SK-N-SH (cell line): ENCODE data around the gene CDH13. TPM values are rescaled to one million over a fixed set of nuclear protein-coding genes. Genes with fewer than 3 reads are reported as not detected.

Experiments
- CTCF ChIA-PET: fragments of 300-600, 350-600 bp; formaldehyde crosslinking; extraction: SDS; loops from one replicate; lab custom pipeline; 2021; lab: Yijun Ruan, JAX
- POLR2A ChIA-PET: fragments of 350-600 bp; sonication (Branson Sonifier 250); formaldehyde crosslinking; extraction: SDS; loops from one replicate; lab custom pipeline; 2020; ENCODE audit warnings: antibody characterized with exemption, inconsistent platforms; lab: Yijun Ruan, JAX
- DNase-seq: peaks from one replicate; pipeline ENCODE4 v3.0.0; 2012
- H2AFZ ChIP-seq: fragments of 200-600 bp; sonication (generic); 2 replicates; pipeline ENCODE4 v1.8.1; 2016; ENCODE audit warnings: antibody characterized with exemption, mild to moderate bottlenecking, low read depth
- H3F3A ChIP-seq: fragments of 200-600 bp; sonication (generic); replicated peaks from 2 replicates; pipeline ENCODE3; 2016; ENCODE audit warnings: antibody characterized with exemption, mild to moderate bottlenecking; ENCODE audit not compliant: insufficient read depth
- H3K27ac ChIP-seq, 2 experiments: fragments of 200-500 bp in 1 of 2; fragments of 200-600 bp in 1 of 2; sonication (Bioruptor generic) in 1 of 2; sonication (generic), shearing (Covaris generic) in 1 of 2; 2 replicates each; pipeline versions ENCODE4 v1.5.1 to v1.6.1; 2014 to 2016; ENCODE audit warnings: low read depth in 2 of 2, inconsistent platforms in 1 of 2, low read length in 1 of 2, mild to moderate bottlenecking in 1 of 2, mixed read lengths in 1 of 2
- H3K27me3 ChIP-seq: fragments of 200-600 bp; sonication (generic), shearing (Covaris generic); 2 replicates; pipeline ENCODE4 v1.6.1; 2016; ENCODE audit warnings: mixed run types; ENCODE audit not compliant: insufficient read depth
- H3K36me3 ChIP-seq, 2 experiments: fragments of 200-500 bp in 1 of 2; fragments of 200-600 bp in 1 of 2; sonication (Bioruptor generic) in 1 of 2; sonication (generic) in 1 of 2; replicated peaks in 1 of 2; 2 replicates each; pipeline versions ENCODE3 to v1.5.1; 2014 to 2016; ENCODE audit warnings: low read length in 1 of 2, mild to moderate bottlenecking in 1 of 2; ENCODE audit not compliant: insufficient read depth in 2 of 2, control insufficient read depth in 1 of 2
- H3K4me1 ChIP-seq, 2 experiments: fragments of 200-500 bp in 1 of 2; fragments of 200-600 bp in 1 of 2; sonication (Bioruptor generic) in 1 of 2; sonication (generic), shearing (Covaris generic) in 1 of 2; 2 replicates each; pipeline versions ENCODE4 v1.5.1 to v1.6.1; 2014 to 2016; ENCODE audit warnings: low read depth in 1 of 2, low read length in 1 of 2, mixed run types in 1 of 2; ENCODE audit not compliant: insufficient read depth in 2 of 2, control insufficient read depth in 1 of 2
- H3K4me2 ChIP-seq: fragments of 200-600 bp; sonication (generic), shearing (Covaris generic); 2 replicates; pipeline ENCODE4 v1.6.1; 2017; ENCODE audit warnings: mixed run types
- H3K4me3 ChIP-seq, 2 experiments: fragments of 200-500 bp in 1 of 2; fragments of 200-600 bp in 1 of 2; sonication (Bioruptor generic) in 1 of 2; sonication (generic), shearing (Covaris generic) in 1 of 2; 2 replicates each; pipeline versions ENCODE4 v1.5.1 to v1.8.1; 2014 to 2016; ENCODE audit warnings: low read depth in 2 of 2, inconsistent platforms in 1 of 2, low read length in 1 of 2, mild to moderate bottlenecking in 1 of 2, mixed read lengths in 1 of 2, moderate library complexity in 1 of 2
- H3K79me2 ChIP-seq: fragments of 200-600 bp; sonication (generic); 2 replicates; pipeline ENCODE4 v1.8.1; 2017; ENCODE audit warnings: mild to moderate bottlenecking; ENCODE audit not compliant: insufficient read depth
- H3K9ac ChIP-seq: fragments of 200-600 bp; sonication (generic); 2 replicates; pipeline ENCODE4 v1.6.1; 2017; ENCODE audit warnings: mixed run types
- H3K9me2 ChIP-seq: fragments of 200-600 bp; sonication (generic); 2 replicates; pipeline ENCODE4 v1.6.1; 2017; ENCODE audit warnings: mixed run types
- H3K9me3 ChIP-seq: fragments of 200-600 bp; sonication (generic); 2 replicates; pipeline ENCODE4 v1.6.1; 2017; ENCODE audit warnings: mixed run types, mild to moderate bottlenecking, moderate library complexity
- H4K20me1 ChIP-seq: fragments of 200-600 bp; sonication (generic); 2 replicates; pipeline ENCODE4 v1.6.1; 2017; ENCODE audit warnings: mild to moderate bottlenecking, mixed run types; ENCODE audit not compliant: insufficient read depth
- ELF1 ChIP-seq: IDR thresholded peaks from 2 replicates; pipeline ENCODE4 v1.4.0; 2012
- FOSL2 ChIP-seq: IDR thresholded peaks from 2 replicates; pipeline ENCODE4 v1.4.0; 2012; ENCODE audit warnings: low read depth, mild to moderate bottlenecking, moderate library complexity, borderline replicate concordance
- FOXJ3 ChIP-seq: sonication (generic); formaldehyde crosslinking; IDR thresholded peaks from 2 replicates; pipeline ENCODE4 v1.5.1; 2020; ENCODE audit warnings: mild to moderate bottlenecking, missing genetic modification reagents
- GABPA ChIP-seq: IDR thresholded peaks from 2 replicates; pipeline ENCODE4 v1.4.0; 2012; ENCODE audit warnings: low read depth, mild to moderate bottlenecking
- GATA2 ChIP-seq: sonication (generic); formaldehyde crosslinking; IDR thresholded peaks from 2 replicates; pipeline ENCODE4 v1.5.0; 2020; ENCODE audit warnings: mild to moderate bottlenecking, missing genetic modification reagents
- NFIC ChIP-seq: IDR thresholded peaks from 2 replicates; pipeline ENCODE4 v1.4.0; 2012; ENCODE audit warnings: borderline replicate concordance
- RCOR1 ChIP-seq: fragments of 150-350 bp; IDR thresholded peaks from 2 replicates; pipeline ENCODE4 v1.6.1; 2017; ENCODE audit warnings: antibody characterized with exemption, low read length
- RFX5 ChIP-seq: IDR thresholded peaks from 2 replicates; pipeline ENCODE4 v1.6.1; 2012; ENCODE audit warnings: mild to moderate bottlenecking, improper control_type of control experiment, low read length
- TAF1 ChIP-seq: IDR thresholded peaks from 2 replicates; pipeline ENCODE4 v1.6.1; 2012; ENCODE audit warnings: low read depth, mild to moderate bottlenecking, low read length, moderate library complexity, borderline replicate concordance
- TEAD4 ChIP-seq: IDR thresholded peaks from 2 replicates; pipeline ENCODE4 v1.4.0; 2012; ENCODE audit warnings: mild to moderate bottlenecking, borderline replicate concordance; ENCODE audit not compliant: insufficient read depth
- WGBS: methylation state at CpG from one replicate; pipeline ENCODE4 v1.1.6; 2017; ENCODE audit warnings: low lambda C conversion rate; 5-methylcytosine and 5-hydroxymethylcytosine counted together
- polyA plus RNA-seq, 3 experiments: library from polyadenylated mRNA; depleted of rRNA; stranded (reverse); fragments of >200 nt; gene quantifications; 2 replicates each; pipeline ENCODE4 v1.2.3, GENCODE V29; 2012
- TF ChIP-seq, protein P1 (sequence below): IDR thresholded peaks from 2 replicates; pipeline ENCODE4 v1.4.0; 2012; ENCODE audit warnings: low read depth
- TF ChIP-seq, protein P2 (sequence below): fragments of 200-600 bp; sonication (generic); IDR thresholded peaks from 2 replicates; pipeline ENCODE4 v1.6.1; 2017; ENCODE audit warnings: antibody characterized with exemption, mild to moderate bottlenecking, moderate library complexity
- TF ChIP-seq, protein P3 (sequence below): IDR thresholded peaks from 2 replicates; pipeline ENCODE4; 2012
- TF ChIP-seq, protein P4 (sequence below): IDR thresholded peaks from 2 replicates; pipeline ENCODE4 v1.4.0; 2012; ENCODE audit warnings: low read depth, borderline replicate concordance
- TF ChIP-seq, protein P5 (sequence below): IDR thresholded peaks from 2 replicates; pipeline ENCODE4 v1.4.0; 2012; ENCODE audit warnings: low read depth, borderline replicate concordance
- TF ChIP-seq, protein P6 (sequence below): IDR thresholded peaks from 2 replicates; pipeline ENCODE4 v1.6.1; 2012; ENCODE audit warnings: mild to moderate bottlenecking, low read depth, low read length, moderate library complexity

CDH13 gene
- polyA plus RNA-seq, 1 of the 3 experiments (the other 2 are of a cell fraction) = 93.0 TPM

DNA sequence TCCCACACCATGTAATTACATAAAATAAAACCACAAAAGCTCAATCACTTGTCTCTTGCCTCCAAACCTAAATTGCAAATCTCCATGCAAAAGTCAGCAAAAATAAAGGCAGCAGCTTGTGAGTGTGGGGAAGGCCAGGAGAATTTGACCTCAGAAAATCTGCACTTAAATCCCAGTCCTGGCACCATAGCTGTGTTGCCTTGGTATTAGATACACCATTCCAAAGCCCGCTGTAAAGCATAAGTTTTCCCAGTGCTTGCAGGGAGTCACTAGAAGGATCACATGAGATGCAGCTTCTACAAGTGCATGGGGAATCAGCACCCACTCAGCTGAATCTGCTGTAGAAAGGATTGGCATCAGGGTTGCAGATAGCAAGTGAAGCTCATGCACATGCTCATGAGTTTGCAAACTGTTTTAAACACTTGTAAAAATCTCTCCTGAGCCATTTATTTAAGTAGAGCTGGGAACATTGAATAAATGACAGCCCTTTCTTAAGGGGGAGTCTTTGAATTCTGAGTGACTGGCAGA, 686.0 kb downstream of the CDH13 start:
- Histone ChIP-seq H4K20me1 (no peaks in the 10 kb centered on the region), H3K79me2 (no peaks in the 10 kb centered on the region; the same call in 1 of the 2 replicates), H3K4me2 (no peak overlapping the region), H2AFZ (no peak overlapping the region), H3K9ac (no peak overlapping the region), H3K4me1 (no peaks in the 10 kb centered on the region), H3K27me3 (no peaks in the 10 kb centered on the region), H3K4me3 (no peak overlapping the region), H3K27ac (no peak overlapping the region), H3K9me2 (no peaks in the 10 kb centered on the region), H3F3A (no peaks in the 10 kb centered on the region), H3K9me3 (no peaks in the 10 kb centered on the region), H3K36me3 (no peaks in the 10 kb centered on the region)
- POLR2A ChIA-PET = no interaction called here
- CTCF ChIA-PET = interaction anchor here (0.5 kb wide), 1 partner anchor 1050 kb away, joined by 3 read pairs; no protein-coding TSS in a partner anchor
- TF ChIP-seq RCOR1 = no peak
- TF ChIP-seq TAF1 = no peak
- no peak for TF ChIP-seq ELF1
- TF ChIP-seq, protein P1, sequence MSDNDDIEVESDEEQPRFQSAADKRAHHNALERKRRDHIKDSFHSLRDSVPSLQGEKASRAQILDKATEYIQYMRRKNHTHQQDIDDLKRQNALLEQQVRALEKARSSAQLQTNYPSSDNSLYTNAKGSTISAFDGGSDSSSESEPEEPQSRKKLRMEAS = no peak
- TF ChIP-seq RFX5 = no peak
- no peak for TF ChIP-seq FOXJ3 (CRISPR knock-in tag)
- TF ChIP-seq, protein P2, sequence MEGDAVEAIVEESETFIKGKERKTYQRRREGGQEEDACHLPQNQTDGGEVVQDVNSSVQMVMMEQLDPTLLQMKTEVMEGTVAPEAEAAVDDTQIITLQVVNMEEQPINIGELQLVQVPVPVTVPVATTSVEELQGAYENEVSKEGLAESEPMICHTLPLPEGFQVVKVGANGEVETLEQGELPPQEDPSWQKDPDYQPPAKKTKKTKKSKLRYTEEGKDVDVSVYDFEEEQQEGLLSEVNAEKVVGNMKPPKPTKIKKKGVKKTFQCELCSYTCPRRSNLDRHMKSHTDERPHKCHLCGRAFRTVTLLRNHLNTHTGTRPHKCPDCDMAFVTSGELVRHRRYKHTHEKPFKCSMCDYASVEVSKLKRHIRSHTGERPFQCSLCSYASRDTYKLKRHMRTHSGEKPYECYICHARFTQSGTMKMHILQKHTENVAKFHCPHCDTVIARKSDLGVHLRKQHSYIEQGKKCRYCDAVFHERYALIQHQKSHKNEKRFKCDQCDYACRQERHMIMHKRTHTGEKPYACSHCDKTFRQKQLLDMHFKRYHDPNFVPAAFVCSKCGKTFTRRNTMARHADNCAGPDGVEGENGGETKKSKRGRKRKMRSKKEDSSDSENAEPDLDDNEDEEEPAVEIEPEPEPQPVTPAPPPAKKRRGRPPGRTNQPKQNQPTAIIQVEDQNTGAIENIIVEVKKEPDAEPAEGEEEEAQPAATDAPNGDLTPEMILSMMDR = no peak
- TF ChIP-seq, protein P3, sequence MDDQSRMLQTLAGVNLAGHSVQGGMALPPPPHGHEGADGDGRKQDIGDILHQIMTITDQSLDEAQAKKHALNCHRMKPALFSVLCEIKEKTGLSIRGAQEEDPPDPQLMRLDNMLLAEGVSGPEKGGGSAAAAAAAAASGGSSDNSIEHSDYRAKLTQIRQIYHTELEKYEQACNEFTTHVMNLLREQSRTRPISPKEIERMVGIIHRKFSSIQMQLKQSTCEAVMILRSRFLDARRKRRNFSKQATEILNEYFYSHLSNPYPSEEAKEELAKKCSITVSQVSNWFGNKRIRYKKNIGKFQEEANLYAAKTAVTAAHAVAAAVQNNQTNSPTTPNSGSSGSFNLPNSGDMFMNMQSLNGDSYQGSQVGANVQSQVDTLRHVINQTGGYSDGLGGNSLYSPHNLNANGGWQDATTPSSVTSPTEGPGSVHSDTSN = no peak
- no peak for TF ChIP-seq FOSL2
- TF ChIP-seq GABPA = no peak
- TF ChIP-seq, protein P4, sequence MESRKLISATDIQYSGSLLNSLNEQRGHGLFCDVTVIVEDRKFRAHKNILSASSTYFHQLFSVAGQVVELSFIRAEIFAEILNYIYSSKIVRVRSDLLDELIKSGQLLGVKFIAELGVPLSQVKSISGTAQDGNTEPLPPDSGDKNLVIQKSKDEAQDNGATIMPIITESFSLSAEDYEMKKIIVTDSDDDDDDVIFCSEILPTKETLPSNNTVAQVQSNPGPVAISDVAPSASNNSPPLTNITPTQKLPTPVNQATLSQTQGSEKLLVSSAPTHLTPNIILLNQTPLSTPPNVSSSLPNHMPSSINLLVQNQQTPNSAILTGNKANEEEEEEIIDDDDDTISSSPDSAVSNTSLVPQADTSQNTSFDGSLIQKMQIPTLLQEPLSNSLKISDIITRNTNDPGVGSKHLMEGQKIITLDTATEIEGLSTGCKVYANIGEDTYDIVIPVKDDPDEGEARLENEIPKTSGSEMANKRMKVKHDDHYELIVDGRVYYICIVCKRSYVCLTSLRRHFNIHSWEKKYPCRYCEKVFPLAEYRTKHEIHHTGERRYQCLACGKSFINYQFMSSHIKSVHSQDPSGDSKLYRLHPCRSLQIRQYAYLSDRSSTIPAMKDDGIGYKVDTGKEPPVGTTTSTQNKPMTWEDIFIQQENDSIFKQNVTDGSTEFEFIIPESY = no peak
- TF ChIP-seq, protein P5, sequence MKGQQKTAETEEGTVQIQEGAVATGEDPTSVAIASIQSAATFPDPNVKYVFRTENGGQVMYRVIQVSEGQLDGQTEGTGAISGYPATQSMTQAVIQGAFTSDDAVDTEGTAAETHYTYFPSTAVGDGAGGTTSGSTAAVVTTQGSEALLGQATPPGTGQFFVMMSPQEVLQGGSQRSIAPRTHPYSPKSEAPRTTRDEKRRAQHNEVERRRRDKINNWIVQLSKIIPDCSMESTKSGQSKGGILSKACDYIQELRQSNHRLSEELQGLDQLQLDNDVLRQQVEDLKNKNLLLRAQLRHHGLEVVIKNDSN = no peak
- TF ChIP-seq TEAD4 = no peak
- TF ChIP-seq, protein P6, sequence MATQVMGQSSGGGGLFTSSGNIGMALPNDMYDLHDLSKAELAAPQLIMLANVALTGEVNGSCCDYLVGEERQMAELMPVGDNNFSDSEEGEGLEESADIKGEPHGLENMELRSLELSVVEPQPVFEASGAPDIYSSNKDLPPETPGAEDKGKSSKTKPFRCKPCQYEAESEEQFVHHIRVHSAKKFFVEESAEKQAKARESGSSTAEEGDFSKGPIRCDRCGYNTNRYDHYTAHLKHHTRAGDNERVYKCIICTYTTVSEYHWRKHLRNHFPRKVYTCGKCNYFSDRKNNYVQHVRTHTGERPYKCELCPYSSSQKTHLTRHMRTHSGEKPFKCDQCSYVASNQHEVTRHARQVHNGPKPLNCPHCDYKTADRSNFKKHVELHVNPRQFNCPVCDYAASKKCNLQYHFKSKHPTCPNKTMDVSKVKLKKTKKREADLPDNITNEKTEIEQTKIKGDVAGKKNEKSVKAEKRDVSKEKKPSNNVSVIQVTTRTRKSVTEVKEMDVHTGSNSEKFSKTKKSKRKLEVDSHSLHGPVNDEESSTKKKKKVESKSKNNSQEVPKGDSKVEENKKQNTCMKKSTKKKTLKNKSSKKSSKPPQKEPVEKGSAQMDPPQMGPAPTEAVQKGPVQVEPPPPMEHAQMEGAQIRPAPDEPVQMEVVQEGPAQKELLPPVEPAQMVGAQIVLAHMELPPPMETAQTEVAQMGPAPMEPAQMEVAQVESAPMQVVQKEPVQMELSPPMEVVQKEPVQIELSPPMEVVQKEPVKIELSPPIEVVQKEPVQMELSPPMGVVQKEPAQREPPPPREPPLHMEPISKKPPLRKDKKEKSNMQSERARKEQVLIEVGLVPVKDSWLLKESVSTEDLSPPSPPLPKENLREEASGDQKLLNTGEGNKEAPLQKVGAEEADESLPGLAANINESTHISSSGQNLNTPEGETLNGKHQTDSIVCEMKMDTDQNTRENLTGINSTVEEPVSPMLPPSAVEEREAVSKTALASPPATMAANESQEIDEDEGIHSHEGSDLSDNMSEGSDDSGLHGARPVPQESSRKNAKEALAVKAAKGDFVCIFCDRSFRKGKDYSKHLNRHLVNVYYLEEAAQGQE = no peak
- no peak for TF ChIP-seq GATA2 (CRISPR knock-in tag)
- no peak for TF ChIP-seq NFIC
- DNase-seq = no peak
- no CpG with 5 or more reads among the region's 1 CpG for WGBS
